ENCODE data around the gene SEM1. TPM values are rescaled to one million over a fixed set of nuclear protein-coding genes. Genes with fewer than 3 reads are reported as not detected.

Gene SEM1
- total and polyA plus RNA-seq, 7 experiments from 2014 or later = 15.4 to 102 (median 42.5) TPM

DNA sequence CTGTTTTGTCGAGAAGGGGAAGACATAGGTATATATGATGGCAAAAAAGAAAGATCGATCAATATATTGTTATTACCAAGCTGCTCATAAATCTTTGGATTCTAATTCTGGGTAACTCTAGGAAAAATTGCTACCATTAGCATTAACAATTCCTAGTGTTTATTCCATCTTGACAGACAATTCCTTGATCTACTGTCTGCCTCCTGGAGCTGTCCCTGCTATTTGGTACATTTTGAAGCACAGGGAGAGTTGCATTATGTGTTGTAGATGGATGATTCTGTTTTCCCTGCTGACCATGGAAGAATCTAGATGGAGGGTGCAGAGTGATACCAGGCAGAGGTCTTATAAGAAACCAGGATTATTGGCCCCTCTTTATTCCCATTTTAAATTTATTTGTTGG is 29.1 kb upstream of the SEM1 start:
- peaks cover 20 to 26% (median 21%) of the 10 kb centered on the region in 5 donors for H3K27me3 Mint-ChIP-seq
- H3K4me1 Mint-ChIP-seq = no peaks in the 10 kb centered on the region
- H3K36me3 ChIP-seq (ENCODE audit: control insufficient read depth in 2 of 3, insufficient read depth in 3 of 3, low read length in 3 of 3) = no peaks in the 10 kb centered on the region
- no peak overlapping the region for H3K27ac ChIP-seq (ENCODE audit: low read depth, low read length)
- POLR2A ChIA-PET = no interaction called here
- CTCF ChIA-PET = no interaction called here
- intact Hi-C loops (cut with micrococcal nuclease) = no loop called here
- DNase-seq (no peak), ATAC-seq (no peak)
- no peak overlapping the region for H3K4me3 ChIP-seq (ENCODE audit: low read length)
- no peaks in the 10 kb centered on the region for H3K9me3 Mint-ChIP-seq
- H3K9me3 ChIP-seq (ENCODE audit: control insufficient read depth in 2 of 3, low read length in 3 of 3) = no peaks in the 10 kb centered on the region
- no peak overlapping the region for H3K27ac Mint-ChIP-seq
- no peak overlapping the region for H3K4me3 Mint-ChIP-seq
- H3K36me3 Mint-ChIP-seq = no peaks in the 10 kb centered on the region
- H3K4me1 ChIP-seq (ENCODE audit: control insufficient read depth in 2 of 2, insufficient read depth in 2 of 2, low read length in 2 of 2) = no peaks in the 10 kb centered on the region
- peaks cover 0 to 3% of the 10 kb centered on the region in 2 donors for H3K27me3 ChIP-seq (ENCODE audit: control insufficient read depth in 2 of 2, insufficient read depth in 2 of 2, low read length in 2 of 2)

DNA sequence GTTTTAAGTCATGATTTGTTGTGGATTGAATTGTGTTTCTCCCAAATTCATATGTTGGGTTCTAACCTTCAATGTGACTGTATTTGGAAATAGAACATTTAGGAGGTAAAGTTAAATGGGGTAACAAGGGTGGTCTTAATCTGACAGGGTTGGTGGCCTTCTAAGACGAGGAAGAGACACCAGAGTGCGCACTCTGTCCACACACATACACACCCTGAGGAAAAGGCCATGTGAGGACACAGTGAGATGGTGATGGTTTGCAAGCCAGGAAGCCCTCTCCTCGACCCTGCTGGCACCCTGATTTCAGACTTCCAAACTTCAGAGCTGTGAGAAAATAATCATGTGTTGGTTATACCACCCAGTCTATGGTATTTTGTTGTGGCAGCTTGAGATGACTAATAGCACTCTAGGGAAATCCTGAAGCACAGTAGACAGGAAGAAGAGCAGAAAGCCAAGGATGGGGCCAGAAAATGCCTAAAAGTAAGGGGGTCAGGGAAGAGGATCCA is 28.0 kb upstream of the SEM1 start:
- DNase-seq = no peak
- H3K4me1 ChIP-seq (ENCODE audit: control insufficient read depth in 2 of 2, insufficient read depth in 2 of 2, low read length in 2 of 2) = no peaks in the 10 kb centered on the region
- ChIA-PET POLR2A (no interaction called here), CTCF (no interaction called here)
- peaks cover 0 to 3% of the 10 kb centered on the region in 2 donors for H3K27me3 ChIP-seq (ENCODE audit: control insufficient read depth in 2 of 2, insufficient read depth in 2 of 2, low read length in 2 of 2)
- no peak overlapping the region for H3K27ac ChIP-seq (ENCODE audit: low read depth, low read length)
- intact Hi-C loops (cut with micrococcal nuclease) = no loop called here
- Mint-ChIP-seq H3K9me3 (no peaks in the 10 kb centered on the region), H3K4me1 (no peaks in the 10 kb centered on the region), H3K4me3 (no peak overlapping the region), H3K27ac (no peak overlapping the region), H3K36me3 (no peaks in the 10 kb centered on the region), H3K27me3 (peaks cover 15 to 25% (median 21%) of the 10 kb centered on the region in 5 donors)
- no peak overlapping the region for H3K4me3 ChIP-seq (ENCODE audit: low read length)
- no peaks in the 10 kb centered on the region for H3K36me3 ChIP-seq (ENCODE audit: control insufficient read depth in 2 of 3, insufficient read depth in 3 of 3, low read length in 3 of 3)
- no peaks in the 10 kb centered on the region for H3K9me3 ChIP-seq (ENCODE audit: control insufficient read depth in 2 of 3, low read length in 3 of 3)
- no peak for ATAC-seq

DNA sequence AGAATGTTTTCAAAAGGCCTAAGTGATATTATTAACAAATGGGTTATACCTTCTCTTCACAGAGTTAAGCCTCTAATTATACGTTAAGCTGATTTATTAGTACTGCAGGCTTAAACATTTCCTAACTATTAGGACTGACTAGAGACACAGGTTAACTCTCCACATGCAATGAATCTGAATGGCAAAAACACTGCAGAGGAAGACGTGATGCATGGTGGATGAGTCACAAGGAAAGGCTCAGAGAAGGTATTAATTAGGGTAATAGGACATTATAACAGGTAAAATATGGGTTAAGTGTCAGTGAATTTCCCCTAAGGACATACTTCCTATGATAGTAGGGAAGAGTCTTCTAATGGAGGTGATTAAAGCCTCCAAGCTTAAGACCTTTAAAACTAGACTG is 24.7 kb upstream of the SEM1 start:
- H3K4me3 Mint-ChIP-seq = no peak overlapping the region
- no peak for DNase-seq
- H3K4me1 ChIP-seq (ENCODE audit: control insufficient read depth in 2 of 2, insufficient read depth in 2 of 2, low read length in 2 of 2) = no peaks in the 10 kb centered on the region
- no peak overlapping the region for H3K27ac ChIP-seq (ENCODE audit: low read depth, low read length)
- CTCF ChIA-PET = no interaction called here
- no peak overlapping the region for H3K27ac Mint-ChIP-seq
- no peak overlapping the region for H3K4me3 ChIP-seq (ENCODE audit: low read length)
- H3K4me1 Mint-ChIP-seq = no peaks in the 10 kb centered on the region
- no peak for ATAC-seq
- intact Hi-C loops (cut with micrococcal nuclease) = no loop called here
- H3K36me3 Mint-ChIP-seq = no peaks in the 10 kb centered on the region
- H3K27me3 Mint-ChIP-seq = peaks cover 2 to 10% (median 3%) of the 10 kb centered on the region in 5 donors
- H3K27me3 ChIP-seq (ENCODE audit: control insufficient read depth in 2 of 2, insufficient read depth in 2 of 2, low read length in 2 of 2) = no peaks in the 10 kb centered on the region
- H3K9me3 Mint-ChIP-seq = no peaks in the 10 kb centered on the region
- no peaks in the 10 kb centered on the region for H3K36me3 ChIP-seq (ENCODE audit: control insufficient read depth in 2 of 3, insufficient read depth in 3 of 3, low read length in 3 of 3)
- POLR2A ChIA-PET = no interaction called here
- no peaks in the 10 kb centered on the region for H3K9me3 ChIP-seq (ENCODE audit: control insufficient read depth in 2 of 3, low read length in 3 of 3)

DNA sequence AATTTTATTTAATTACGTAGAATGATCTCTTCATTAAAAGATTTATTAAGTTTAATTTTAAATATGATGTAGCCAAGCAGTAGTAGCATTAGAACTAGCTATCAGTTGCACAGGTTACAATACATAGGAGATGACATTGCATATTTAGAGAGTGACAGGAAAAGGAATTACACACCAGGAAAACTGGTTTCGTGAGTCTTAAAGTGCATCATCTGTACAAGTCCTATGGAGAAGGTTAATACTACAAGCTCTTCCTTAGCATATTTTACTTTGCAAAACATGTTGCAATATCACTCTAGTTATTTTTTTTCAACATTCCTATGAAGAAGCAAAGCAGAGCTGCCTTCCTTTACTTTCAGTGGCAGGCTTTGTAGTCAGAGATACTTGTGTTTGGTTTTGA is 20.2 kb upstream of the SEM1 start:
- Histone ChIP-seq H3K4me1 (ENCODE audit: control insufficient read depth in 2 of 2, insufficient read depth in 2 of 2, low read length in 2 of 2) (no peaks in the 10 kb centered on the region), H3K27ac (ENCODE audit: low read depth, low read length) (no peak overlapping the region), H3K9me3 (ENCODE audit: control insufficient read depth in 2 of 3, low read length in 3 of 3) (no peaks in the 10 kb centered on the region), H3K27me3 (ENCODE audit: control insufficient read depth in 2 of 2, insufficient read depth in 2 of 2, low read length in 2 of 2) (no peaks in the 10 kb centered on the region), H3K36me3 (ENCODE audit: control insufficient read depth in 2 of 3, insufficient read depth in 3 of 3, low read length in 3 of 3) (no peaks in the 10 kb centered on the region), H3K4me3 (ENCODE audit: low read length) (no peak overlapping the region)
- Mint-ChIP-seq H3K36me3 (no peaks in the 10 kb centered on the region), H3K27ac (no peak overlapping the region), H3K9me3 (no peaks in the 10 kb centered on the region), H3K4me3 (no peak overlapping the region), H3K27me3 (peaks cover 3 to 12% (median 6%) of the 10 kb centered on the region in 5 donors), H3K4me1 (no peaks in the 10 kb centered on the region)
- no peak for DNase-seq
- intact Hi-C loops (cut with micrococcal nuclease) = no loop called here
- POLR2A ChIA-PET = no interaction called here
- CTCF ChIA-PET = no interaction called here
- no peak for ATAC-seq

DNA sequence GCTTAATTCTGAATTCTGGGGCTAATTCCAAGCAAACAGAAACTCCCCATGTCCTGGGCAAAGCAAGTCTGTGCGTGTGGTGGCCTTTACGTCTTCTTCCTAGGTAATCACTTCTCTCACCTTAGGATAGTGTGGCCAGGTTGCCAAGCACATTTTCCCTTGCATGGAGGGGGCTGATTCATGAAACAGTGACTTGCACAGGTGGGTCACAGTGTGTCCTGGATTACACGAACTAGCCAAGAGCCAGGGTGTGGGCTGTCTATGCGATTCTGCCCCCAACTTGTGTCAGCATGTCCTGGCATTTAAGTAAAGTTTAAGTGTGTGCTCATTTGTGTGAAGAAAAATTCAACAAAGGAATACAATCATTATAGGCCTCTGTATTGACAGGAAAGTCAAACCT is 18.5 kb upstream of the SEM1 start:
- Histone ChIP-seq H3K4me3 (ENCODE audit: low read length) (no peak overlapping the region), H3K27ac (ENCODE audit: low read depth, low read length) (no peak overlapping the region), H3K4me1 (ENCODE audit: control insufficient read depth in 2 of 2, insufficient read depth in 2 of 2, low read length in 2 of 2) (no peaks in the 10 kb centered on the region), H3K9me3 (ENCODE audit: control insufficient read depth in 2 of 3, low read length in 3 of 3) (no peaks in the 10 kb centered on the region), H3K36me3 (ENCODE audit: control insufficient read depth in 2 of 3, insufficient read depth in 3 of 3, low read length in 3 of 3) (no peaks in the 10 kb centered on the region), H3K27me3 (ENCODE audit: control insufficient read depth in 2 of 2, insufficient read depth in 2 of 2, low read length in 2 of 2) (no peaks in the 10 kb centered on the region)
- Mint-ChIP-seq H3K4me1 (no peaks in the 10 kb centered on the region), H3K9me3 (no peaks in the 10 kb centered on the region), H3K36me3 (no peaks in the 10 kb centered on the region), H3K27me3 (peaks cover 2 to 12% (median 7%) of the 10 kb centered on the region in 5 donors), H3K27ac (no peak overlapping the region), H3K4me3 (no peak overlapping the region)
- no peak for DNase-seq
- CTCF ChIA-PET = no interaction called here
- POLR2A ChIA-PET = interaction anchor here (0.6 kb wide), 1 partner anchor 12 kb away, joined by 3 read pairs; no protein-coding TSS in a partner anchor
- intact Hi-C loops (cut with micrococcal nuclease) = no loop called here
- no peak for ATAC-seq

DNA sequence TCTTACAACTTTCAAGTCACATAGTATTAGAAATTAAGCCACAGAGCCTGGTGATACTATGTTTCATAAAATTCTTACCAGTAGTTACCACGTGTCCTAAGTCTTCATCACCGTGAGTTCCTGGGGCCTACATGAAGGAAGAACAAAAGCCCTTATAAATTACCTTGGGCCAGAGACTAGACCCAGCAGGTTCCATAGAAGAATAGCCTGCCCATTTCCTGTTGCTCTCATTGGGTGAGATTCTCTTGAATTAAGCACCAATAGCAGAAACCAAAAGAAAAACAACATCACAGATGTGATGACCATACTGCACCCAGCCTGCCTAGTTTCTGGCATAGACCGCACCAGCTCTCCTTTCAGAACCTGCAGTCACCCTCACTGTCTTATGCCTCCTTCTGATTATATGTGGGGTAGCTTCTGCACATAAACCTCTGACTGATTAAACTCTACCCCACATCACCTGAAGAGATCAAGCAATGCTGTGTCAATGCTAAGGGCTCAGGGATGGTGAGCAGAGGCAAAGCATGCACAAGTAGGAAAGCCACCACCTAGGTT is 18.0 kb upstream of the SEM1 start:
- Mint-ChIP-seq H3K27me3 (peaks cover 5 to 16% (median 11%) of the 10 kb centered on the region in 5 donors), H3K4me1 (no peaks in the 10 kb centered on the region), H3K36me3 (no peaks in the 10 kb centered on the region), H3K9me3 (no peaks in the 10 kb centered on the region), H3K4me3 (no peak overlapping the region), H3K27ac (no peak overlapping the region)
- H3K36me3 ChIP-seq (ENCODE audit: control insufficient read depth in 2 of 3, insufficient read depth in 3 of 3, low read length in 3 of 3) = no peaks in the 10 kb centered on the region
- H3K4me3 ChIP-seq (ENCODE audit: low read length) = no peak overlapping the region
- ATAC-seq (no peak), DNase-seq (no peak)
- intact Hi-C loops (cut with micrococcal nuclease) = no loop called here
- no peaks in the 10 kb centered on the region for H3K9me3 ChIP-seq (ENCODE audit: control insufficient read depth in 2 of 3, low read length in 3 of 3)
- POLR2A ChIA-PET = no interaction called here
- CTCF ChIA-PET = no interaction called here
- no peaks in the 10 kb centered on the region for H3K4me1 ChIP-seq (ENCODE audit: control insufficient read depth in 2 of 2, insufficient read depth in 2 of 2, low read length in 2 of 2)
- H3K27me3 ChIP-seq (ENCODE audit: control insufficient read depth in 2 of 2, insufficient read depth in 2 of 2, low read length in 2 of 2) = no peaks in the 10 kb centered on the region
- no peak overlapping the region for H3K27ac ChIP-seq (ENCODE audit: low read depth, low read length)

DNA sequence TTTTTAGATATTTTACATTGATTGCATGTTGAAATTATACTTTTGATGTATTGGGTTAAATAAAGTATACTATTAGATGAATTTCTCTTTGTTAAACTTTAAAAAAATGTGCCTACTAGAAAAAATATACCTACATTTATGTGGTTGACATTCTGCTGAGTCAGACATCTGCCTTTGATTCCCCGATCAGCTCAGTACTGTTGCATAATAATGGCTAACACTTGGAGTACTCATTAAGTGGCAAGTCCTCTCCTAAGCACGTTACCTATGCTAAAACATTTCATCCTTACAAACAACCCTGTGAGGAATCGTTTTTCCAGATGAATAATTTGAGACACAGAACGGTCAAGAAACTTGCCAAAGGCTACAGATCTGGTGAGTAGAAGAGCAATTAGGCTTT is 14.0 kb upstream of the SEM1 start:
- Histone ChIP-seq H3K27ac (ENCODE audit: low read depth, low read length) (no peak overlapping the region), H3K4me3 (ENCODE audit: low read length) (no peak overlapping the region), H3K27me3 (ENCODE audit: control insufficient read depth in 2 of 2, insufficient read depth in 2 of 2, low read length in 2 of 2) (peaks cover 0 to 2% of the 10 kb centered on the region in 2 donors), H3K36me3 (ENCODE audit: control insufficient read depth in 2 of 3, insufficient read depth in 3 of 3, low read length in 3 of 3) (no peaks in the 10 kb centered on the region), H3K4me1 (ENCODE audit: control insufficient read depth in 2 of 2, insufficient read depth in 2 of 2, low read length in 2 of 2) (no peaks in the 10 kb centered on the region), H3K9me3 (ENCODE audit: control insufficient read depth in 2 of 3, low read length in 3 of 3) (no peaks in the 10 kb centered on the region)
- DNase-seq (no peak), ATAC-seq (no peak)
- no peak overlapping the region for H3K27ac Mint-ChIP-seq
- H3K27me3 Mint-ChIP-seq = peaks cover 23 to 48% (median 31%) of the 10 kb centered on the region in 5 donors
- ChIA-PET CTCF (no interaction called here), POLR2A (no interaction called here)
- intact Hi-C loops (cut with micrococcal nuclease) = no loop called here
- H3K36me3 Mint-ChIP-seq = no peaks in the 10 kb centered on the region
- no peaks in the 10 kb centered on the region for H3K4me1 Mint-ChIP-seq
- H3K9me3 Mint-ChIP-seq = no peaks in the 10 kb centered on the region
- H3K4me3 Mint-ChIP-seq = no peak overlapping the region
